Measurements from ENCODE around the gene METAP1.

GRCh38 chr4:99043346-99043745 lies 47.8 kb downstream of the METAP1 start:
- TF ChIP-seq, protein P1, sequence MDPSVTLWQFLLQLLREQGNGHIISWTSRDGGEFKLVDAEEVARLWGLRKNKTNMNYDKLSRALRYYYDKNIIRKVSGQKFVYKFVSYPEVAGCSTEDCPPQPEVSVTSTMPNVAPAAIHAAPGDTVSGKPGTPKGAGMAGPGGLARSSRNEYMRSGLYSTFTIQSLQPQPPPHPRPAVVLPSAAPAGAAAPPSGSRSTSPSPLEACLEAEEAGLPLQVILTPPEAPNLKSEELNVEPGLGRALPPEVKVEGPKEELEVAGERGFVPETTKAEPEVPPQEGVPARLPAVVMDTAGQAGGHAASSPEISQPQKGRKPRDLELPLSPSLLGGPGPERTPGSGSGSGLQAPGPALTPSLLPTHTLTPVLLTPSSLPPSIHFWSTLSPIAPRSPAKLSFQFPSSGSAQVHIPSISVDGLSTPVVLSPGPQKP (IDR thresholded peaks at IDR 0.05; ENCODE audit: borderline replicate concordance, low read depth, low read length), result no peak
- TF ChIP-seq MAFK (IDR thresholded peaks at IDR 0.05; ENCODE audit: low read depth, low read length) (no peak), POLR2A (IDR thresholded peaks at IDR 0.05; ENCODE audit: low read depth, low read length) (no peak), RFX5 (IDR thresholded peaks at IDR 0.05; ENCODE audit: low read depth, low read length) (no peak), CHD1 (IDR thresholded peaks at IDR 0.05; ENCODE audit: low read depth, low read length) (no peak), SMC3 (IDR thresholded peaks at IDR 0.05; ENCODE audit: low read depth, low read length) (no peak), CEBPB (IDR thresholded peaks at IDR 0.05; ENCODE audit: low read depth, low read length) (no peak), MXI1 (IDR thresholded peaks at IDR 0.05; ENCODE audit: borderline replicate concordance, low read depth, low read length) (no peak), FOS (IDR thresholded peaks at IDR 0.05; ENCODE audit: low read depth, low read length) (no peak), RAD21 (IDR thresholded peaks at IDR 0.05; ENCODE audit: low read length) (no peak), RCOR1 (IDR thresholded peaks at IDR 0.05; ENCODE audit: insufficient replicate concordance, low read length) (no peak), NFE2L2 (IDR thresholded peaks at IDR 0.05; ENCODE audit: low read depth, low read length) (no peak)
- TF ChIP-seq, protein P2, sequence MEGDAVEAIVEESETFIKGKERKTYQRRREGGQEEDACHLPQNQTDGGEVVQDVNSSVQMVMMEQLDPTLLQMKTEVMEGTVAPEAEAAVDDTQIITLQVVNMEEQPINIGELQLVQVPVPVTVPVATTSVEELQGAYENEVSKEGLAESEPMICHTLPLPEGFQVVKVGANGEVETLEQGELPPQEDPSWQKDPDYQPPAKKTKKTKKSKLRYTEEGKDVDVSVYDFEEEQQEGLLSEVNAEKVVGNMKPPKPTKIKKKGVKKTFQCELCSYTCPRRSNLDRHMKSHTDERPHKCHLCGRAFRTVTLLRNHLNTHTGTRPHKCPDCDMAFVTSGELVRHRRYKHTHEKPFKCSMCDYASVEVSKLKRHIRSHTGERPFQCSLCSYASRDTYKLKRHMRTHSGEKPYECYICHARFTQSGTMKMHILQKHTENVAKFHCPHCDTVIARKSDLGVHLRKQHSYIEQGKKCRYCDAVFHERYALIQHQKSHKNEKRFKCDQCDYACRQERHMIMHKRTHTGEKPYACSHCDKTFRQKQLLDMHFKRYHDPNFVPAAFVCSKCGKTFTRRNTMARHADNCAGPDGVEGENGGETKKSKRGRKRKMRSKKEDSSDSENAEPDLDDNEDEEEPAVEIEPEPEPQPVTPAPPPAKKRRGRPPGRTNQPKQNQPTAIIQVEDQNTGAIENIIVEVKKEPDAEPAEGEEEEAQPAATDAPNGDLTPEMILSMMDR (conservative IDR thresholded peaks at IDR 0.05; ENCODE audit: low read depth, low read length), result no peak
- TF ChIP-seq, protein P3, sequence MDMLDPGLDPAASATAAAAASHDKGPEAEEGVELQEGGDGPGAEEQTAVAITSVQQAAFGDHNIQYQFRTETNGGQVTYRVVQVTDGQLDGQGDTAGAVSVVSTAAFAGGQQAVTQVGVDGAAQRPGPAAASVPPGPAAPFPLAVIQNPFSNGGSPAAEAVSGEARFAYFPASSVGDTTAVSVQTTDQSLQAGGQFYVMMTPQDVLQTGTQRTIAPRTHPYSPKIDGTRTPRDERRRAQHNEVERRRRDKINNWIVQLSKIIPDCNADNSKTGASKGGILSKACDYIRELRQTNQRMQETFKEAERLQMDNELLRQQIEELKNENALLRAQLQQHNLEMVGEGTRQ (IDR thresholded peaks at IDR 0.05; ENCODE audit: low read depth, low read length), result no peak
